Measurements from ENCODE around the gene NKAPD1.

DNA sequence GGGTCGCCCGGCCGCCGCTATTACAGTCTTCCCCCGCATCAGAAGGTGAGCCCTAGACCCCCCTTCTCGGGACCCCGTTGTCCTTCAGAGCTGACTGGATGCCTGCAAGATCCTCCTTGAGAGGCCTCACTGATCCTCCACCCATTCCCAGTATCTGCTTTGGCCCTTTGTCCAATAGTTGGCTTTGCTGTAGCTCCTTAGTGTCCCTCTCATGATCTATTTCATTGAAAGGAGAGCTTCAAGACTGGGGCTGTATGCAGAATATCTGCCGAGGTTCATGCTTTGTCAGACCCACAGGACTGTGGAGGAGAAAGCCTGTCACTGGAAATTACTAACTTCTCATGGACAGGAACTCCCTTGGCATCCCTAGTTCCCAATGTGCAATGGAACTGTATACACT is 48.4 kb upstream of the NKAPD1 start:
- TF ChIP-seq, protein P1, sequence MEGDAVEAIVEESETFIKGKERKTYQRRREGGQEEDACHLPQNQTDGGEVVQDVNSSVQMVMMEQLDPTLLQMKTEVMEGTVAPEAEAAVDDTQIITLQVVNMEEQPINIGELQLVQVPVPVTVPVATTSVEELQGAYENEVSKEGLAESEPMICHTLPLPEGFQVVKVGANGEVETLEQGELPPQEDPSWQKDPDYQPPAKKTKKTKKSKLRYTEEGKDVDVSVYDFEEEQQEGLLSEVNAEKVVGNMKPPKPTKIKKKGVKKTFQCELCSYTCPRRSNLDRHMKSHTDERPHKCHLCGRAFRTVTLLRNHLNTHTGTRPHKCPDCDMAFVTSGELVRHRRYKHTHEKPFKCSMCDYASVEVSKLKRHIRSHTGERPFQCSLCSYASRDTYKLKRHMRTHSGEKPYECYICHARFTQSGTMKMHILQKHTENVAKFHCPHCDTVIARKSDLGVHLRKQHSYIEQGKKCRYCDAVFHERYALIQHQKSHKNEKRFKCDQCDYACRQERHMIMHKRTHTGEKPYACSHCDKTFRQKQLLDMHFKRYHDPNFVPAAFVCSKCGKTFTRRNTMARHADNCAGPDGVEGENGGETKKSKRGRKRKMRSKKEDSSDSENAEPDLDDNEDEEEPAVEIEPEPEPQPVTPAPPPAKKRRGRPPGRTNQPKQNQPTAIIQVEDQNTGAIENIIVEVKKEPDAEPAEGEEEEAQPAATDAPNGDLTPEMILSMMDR (IDR thresholded peaks at IDR 0.05) = no peak
- TF ChIP-seq POLR2A (IDR thresholded peaks at IDR 0.05) = no peak
- no peak for TF ChIP-seq POLR2AphosphoS5 (IDR thresholded peaks at IDR 0.05)

Measured in stomach (tissue), 4 donors.